Measurements from ENCODE around the gene GMPS. TPM values are rescaled to one million over a fixed set of nuclear protein-coding genes. Genes with fewer than 3 reads are reported as not detected.
"Not testable (repeated sequence)": the region's sequence is repeated elsewhere in the genome, so short reads cannot be mapped to it uniquely, and the experiment has no call there.

The GMPS gene
- 10 to 100 TPM; 20.2 to 44.7 (median 35.4) TPM for total RNA-seq
- long read RNA-seq, donor 1, full-length matches to known transcripts = 32 of 35 reads
- long read RNA-seq, donor 1, partial matches to known transcripts = 2 of 35 reads
- long read RNA-seq, donor 1, other reads (novel, unspliced or antisense) = 1 of 35 reads
- long read RNA-seq, donor 2, full-length matches to known transcripts = 28 of 35 reads
- long read RNA-seq, donor 2, partial matches to known transcripts = 2 of 35 reads
- long read RNA-seq, donor 2, other reads (novel, unspliced or antisense) = 5 of 35 reads

DNA sequence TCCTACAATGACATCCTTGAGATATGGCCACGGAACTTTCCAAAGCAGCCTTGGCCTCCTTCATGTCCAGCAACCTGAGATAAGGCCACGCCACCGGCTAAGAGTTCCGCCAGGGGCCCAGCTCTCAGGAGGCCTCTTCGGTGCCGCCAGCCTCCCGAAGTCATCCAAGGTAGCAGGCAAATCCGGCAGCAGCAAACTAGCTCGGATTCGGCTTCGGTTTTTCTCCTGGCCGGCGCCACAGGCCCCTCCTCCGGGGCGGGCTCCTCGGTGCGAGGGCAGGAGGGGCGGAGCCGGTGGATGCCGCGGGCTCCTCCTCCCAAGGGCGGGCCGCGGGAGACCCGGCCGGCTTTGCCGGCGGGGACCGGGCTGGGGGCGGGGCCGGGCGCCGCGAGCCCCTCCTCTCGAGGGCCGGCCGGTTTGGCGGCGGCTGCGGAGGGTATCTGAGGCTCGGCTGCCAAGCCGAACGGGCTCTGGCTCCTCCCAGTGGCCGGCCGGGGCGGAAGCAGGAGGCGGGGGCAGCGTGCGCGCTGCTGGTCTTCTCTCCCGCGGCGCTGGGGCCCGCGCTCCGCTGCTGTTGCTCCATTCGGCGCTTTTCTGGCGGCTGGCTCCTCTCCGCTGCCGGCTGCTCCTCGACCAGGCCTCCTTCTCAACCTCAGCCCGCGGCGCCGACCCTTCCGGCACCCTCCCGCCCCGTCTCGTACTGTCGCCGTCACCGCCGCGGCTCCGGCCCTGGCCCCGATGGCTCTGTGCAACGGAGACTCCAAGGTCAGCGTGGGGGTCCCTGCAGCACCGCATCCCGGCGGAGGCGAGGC, at the start of gene GMPS:
TSS of gene GMPS (plus strand) at position 518 of the 812 bp plus-strand sequence. CDS start at position 739, 221 bp downstream.
- peak within 1 kb of the TSS; percentile 90 for H3K4me3 ChIP-seq
- intact Hi-C loops (cut with DNase I, micrococcal nuclease) = no loop called here
- ATAC-seq (peak; percentile 96), DNase-seq (peak; percentile 95 to 99 (median 97))
- H3K36me3 ChIP-seq (ENCODE audit: low read depth) = peaks cover 6% of the 10 kb centered on the region
- H3K4me1 ChIP-seq (ENCODE audit: low read depth) = peaks cover 12% of the 10 kb centered on the region
- peak; percentile 70 for TF ChIP-seq CTCF (IDR thresholded peaks at IDR 0.05)
- no peaks in the 10 kb centered on the region for H3K9me3 ChIP-seq

- not testable (repeated sequence) for H3K9me3 ChIP-seq
These were observed 41.9 kb upstream of the GMPS start for GRCh38 chr3:155828490-155829098.

DNA sequence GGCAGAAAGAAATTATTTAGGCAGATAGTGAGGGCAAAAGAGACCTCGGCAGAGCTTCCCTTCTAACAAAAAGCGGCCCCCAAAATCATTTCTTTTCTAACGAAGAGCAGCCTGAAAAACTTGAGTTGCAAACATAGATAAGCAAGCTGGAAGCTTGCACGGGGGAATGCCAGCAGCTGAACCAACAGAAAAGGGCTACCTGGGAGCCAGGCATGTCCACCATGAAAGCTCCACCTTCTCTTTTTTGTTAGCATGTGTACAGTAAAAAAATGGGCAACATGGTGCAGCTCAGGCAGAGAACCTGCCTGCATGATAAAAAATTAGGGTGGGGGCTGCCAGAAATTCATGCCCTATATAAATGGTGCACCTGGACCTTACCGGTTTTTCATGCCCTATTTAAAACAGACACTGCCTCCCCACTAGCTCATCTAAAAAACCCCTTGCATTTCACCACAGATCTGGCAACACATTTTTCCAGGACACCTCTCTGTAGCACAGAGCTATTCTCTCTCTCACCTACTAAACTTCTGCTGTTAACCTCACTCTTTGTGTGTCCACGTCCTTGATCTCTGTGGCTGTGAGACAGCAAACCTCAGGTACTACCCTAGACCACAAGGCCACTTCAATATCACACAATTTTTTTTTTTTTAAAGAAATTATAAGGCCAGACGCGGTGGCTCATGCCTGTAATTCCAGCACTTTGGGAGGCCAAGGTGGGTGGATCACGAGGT, 34.9 kb upstream of the GMPS start:
- intact Hi-C loops (cut with DNase I, micrococcal nuclease) = no loop called here
- no peaks in the 10 kb centered on the region for H3K36me3 ChIP-seq (ENCODE audit: low read depth)
- no peak overlapping the region for H3K4me3 ChIP-seq
- ATAC-seq = no peak
- no peaks in the 10 kb centered on the region for H3K4me1 ChIP-seq (ENCODE audit: low read depth)
- H3K9me3 ChIP-seq = no peaks in the 10 kb centered on the region
- TF ChIP-seq CTCF (IDR thresholded peaks at IDR 0.05) = no peak
- DNase-seq = no peak

More at GRCh38 chr3:155828490-155829098, 41.9 kb upstream of the GMPS start:
- DNase-seq; H3K36me3 ChIP-seq (ENCODE audit: low read depth); H3K4me3 ChIP-seq; H3K4me1 ChIP-seq (ENCODE audit: low read depth); ATAC-seq; intact Hi-C loops (cut with DNase I, micrococcal nuclease): not testable (repeated sequence)

DNA sequence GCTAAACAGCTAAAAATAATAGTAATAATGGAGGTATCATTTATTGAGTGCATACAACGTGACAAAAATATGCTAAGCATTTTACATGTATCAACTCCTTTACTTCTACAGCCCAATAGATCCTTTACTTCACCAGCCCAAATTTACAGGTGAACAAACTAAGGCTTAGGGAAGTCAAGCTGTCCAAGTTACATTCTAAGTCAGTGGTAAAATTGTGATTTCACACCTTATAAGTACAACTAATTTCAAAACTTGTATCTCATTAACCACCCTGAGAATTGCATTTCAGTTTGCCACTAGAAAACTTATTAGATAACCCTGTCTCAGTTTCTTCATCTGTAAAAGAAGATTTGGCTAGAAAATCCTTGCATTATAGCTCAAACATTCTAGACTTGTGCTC, 26.9 kb upstream of the GMPS start:
- intact Hi-C loops (cut with DNase I, micrococcal nuclease) = no loop called here
- no peak for ATAC-seq

DNA sequence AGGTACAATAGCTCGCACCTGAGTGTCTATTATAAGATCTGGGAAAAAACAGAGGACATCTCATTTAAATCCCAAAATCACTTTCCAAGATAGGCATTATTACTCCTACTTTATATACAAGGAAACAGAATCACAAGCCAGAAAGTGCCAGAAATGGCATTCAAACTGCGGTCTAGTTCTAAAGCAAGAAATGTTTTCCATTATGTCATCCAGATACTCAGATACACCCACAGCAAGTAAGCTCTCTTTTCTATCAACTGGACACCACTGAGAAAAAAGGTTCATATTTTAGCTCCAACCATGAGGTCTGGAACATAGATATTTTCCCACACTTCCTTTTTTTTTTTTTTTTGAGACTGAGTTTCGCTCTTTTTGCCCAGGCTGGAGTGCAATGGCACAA, 24.3 kb upstream of the GMPS start:
- intact Hi-C loops (cut with DNase I, micrococcal nuclease) = no loop called here
- TF ChIP-seq CTCF (IDR thresholded peaks at IDR 0.05) = no peak
- H3K36me3 ChIP-seq (ENCODE audit: low read depth) = no peaks in the 10 kb centered on the region
- peaks cover 24% of the 10 kb centered on the region for H3K4me1 ChIP-seq (ENCODE audit: low read depth)
- ATAC-seq = no peak
- no peak for DNase-seq
- H3K4me3 ChIP-seq = no peak overlapping the region
- H3K9me3 ChIP-seq = no peaks in the 10 kb centered on the region

More for the DNA sequence above, 26.9 kb upstream of the GMPS start:
- TF ChIP-seq CTCF (IDR thresholded peaks at IDR 0.05) = no peak
- no peak for DNase-seq
- Histone ChIP-seq H3K4me3 (no peak overlapping the region), H3K4me1 (ENCODE audit: low read depth) (peaks cover 4% of the 10 kb centered on the region), H3K36me3 (ENCODE audit: low read depth) (no peaks in the 10 kb centered on the region), H3K9me3 (no peaks in the 10 kb centered on the region)
